GM21367 (cell line): ENCODE data around the gene MYH14.

Experiments used
- ATAC-seq: cut with Tn5 transposase; IDR thresholded peaks from one replicate; pipeline ENCODE4 v1.9.1; 2021; ENCODE audit not compliant: unreplicated experiment

The MYH14 gene

DNA sequence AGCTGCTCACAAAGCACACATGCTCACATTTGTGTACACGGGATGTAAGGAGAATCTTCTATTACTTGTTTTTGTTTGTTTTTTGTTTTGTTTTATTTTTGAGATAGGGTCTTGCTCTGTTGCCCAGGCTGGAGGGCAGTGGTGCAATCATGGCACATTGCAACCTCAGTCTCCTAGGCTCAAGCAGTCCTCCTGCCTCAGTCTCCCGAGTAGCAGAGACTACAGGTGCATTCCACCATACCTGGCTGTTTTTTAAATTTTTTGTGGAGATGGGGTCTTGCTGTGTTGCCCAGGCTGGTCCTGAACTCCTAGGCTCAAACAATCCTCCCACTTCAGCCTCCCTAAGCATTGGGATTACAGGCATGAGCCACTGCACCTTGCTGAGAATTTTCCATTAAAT lies 83.9 kb downstream of the MYH14 start:
- ATAC-seq: no peak

DNA sequence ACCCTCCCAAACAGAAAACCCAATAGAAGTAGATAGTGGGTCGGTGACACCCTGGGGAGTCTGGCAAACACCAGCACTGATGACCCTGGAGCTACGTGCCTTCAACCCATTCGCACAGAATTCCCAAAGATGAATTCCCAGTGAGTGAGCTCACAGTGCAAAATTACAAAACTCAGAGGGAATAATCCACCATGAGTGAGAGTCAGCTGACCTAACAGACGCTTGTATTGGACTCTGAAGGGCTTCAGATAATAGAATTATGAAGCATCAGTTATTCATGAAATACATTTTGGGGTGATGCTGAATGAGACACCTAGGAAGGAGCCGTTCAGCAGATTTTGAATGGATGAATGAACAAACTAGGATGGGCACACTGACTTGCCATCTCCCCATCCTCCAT lies 85.5 kb downstream of the MYH14 start:
- no peak for ATAC-seq

DNA sequence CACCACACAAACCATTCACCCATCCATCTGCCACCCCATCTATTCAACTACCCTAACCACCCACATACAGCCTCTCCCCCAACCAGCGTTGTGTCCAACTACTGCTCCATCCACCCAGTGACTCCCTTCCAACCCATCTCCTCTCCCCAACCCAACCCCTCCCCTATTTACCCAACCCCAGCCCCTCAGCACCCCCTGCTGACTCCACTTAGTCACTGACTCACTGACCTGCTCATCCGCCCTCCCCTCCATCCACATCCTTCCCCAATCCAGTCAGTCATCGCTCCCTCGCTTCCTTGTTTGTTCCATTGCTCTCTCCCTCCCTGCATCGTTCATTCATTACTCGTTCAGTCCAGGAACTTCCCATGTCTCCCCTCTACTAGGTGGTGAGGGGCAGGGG lies 86.6 kb downstream of the MYH14 start:
- ATAC-seq: no peak

DNA sequence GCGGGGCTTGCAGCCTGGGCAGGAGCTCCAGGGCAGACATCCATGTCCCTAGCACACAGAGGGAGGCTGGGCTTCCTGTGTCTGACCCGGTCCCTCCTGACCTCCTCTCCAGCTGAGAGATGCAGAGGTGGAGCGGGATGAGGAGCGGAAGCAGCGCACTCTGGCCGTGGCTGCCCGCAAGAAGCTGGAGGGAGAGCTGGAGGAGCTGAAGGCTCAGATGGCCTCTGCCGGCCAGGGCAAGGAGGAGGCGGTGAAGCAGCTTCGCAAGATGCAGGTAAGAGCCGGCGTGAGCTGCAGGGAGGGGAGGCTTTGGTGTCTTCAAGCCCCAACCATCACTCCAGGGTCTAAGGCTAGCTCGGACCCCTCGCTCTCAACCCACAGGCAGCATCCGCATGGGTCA lies 87.4 kb downstream of the MYH14 start:
- ATAC-seq: no peak

DNA sequence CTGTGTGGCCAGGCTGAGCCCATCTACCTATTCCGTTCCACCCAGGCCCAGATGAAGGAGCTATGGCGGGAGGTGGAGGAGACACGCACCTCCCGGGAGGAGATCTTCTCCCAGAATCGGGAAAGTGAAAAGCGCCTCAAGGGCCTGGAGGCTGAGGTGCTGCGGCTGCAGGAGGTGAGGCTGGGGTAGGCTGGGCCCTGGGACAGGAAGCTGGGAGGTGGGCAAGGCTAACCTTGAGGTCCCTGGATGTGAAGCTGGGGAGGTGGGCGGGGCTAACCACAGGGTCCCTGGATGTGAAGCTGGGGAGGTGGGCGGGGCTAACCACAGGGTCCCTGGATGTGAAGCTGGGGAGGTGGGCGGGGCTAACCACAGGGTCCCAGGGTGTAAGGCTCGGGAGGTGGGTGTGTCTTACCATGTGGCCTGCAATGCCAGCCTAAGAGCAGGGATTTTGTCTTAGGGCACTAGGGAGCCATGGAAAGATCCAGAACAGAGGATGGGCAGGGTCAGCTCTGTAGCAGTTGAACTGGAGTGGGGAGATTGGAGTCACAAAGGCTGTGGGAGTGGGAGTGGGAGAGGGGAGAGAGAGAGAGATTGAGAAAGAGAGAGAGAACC lies 88.9 kb downstream of the MYH14 start:
- ATAC-seq: no peak

DNA sequence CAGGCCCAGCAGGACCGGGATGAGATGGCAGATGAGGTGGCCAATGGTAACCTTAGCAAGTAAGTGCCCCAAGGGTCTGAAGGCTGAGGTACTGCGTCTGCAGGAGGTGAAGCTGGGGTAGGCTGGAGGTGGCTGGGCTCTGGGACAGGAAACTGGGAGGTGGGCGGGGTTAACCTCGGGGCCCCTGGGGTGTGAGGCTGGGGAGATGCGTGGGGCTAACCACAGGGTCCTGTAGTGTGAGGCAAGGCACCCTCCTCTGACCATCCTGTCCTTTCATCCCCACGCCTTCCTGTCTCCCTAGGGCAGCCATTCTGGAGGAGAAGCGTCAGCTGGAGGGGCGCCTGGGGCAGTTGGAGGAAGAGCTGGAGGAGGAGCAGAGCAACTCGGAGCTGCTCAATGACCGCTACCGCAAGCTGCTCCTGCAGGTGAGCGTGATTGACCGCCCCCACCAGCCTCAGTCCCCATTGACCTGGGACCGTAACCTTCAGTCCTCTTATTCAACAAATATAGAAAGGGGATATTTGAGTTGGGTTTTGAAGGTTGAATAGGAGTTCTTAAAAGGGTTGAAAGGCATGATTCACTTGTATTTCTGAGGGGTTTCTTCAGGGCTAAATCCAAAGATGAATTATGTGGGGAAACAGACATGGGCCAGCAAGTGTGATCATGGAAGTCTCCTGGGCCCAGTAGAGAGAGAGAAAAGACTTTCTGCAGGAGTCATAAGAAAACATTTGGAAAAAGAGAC lies 90.0 kb downstream of the MYH14 start:
- no peak for ATAC-seq

DNA sequence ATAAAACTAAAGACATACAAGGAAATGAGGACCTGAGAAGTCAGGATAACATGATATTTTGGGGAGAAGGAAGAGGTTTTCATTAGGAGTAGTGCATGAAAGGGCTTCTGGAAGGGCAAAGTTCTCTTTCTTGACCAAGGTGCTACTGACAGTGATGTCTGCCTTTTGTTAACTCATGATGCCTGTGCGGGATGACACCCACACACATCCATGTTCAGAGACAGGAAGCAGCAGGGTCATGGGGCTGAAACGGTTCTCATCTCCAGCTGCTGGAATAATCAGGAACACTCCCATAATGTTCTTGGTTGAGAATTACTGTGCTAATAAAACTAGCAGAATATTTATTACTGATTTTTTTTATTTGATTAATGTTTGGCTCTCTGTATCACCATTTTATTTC lies 96.6 kb downstream of the MYH14 start:
- no peak for ATAC-seq

DNA sequence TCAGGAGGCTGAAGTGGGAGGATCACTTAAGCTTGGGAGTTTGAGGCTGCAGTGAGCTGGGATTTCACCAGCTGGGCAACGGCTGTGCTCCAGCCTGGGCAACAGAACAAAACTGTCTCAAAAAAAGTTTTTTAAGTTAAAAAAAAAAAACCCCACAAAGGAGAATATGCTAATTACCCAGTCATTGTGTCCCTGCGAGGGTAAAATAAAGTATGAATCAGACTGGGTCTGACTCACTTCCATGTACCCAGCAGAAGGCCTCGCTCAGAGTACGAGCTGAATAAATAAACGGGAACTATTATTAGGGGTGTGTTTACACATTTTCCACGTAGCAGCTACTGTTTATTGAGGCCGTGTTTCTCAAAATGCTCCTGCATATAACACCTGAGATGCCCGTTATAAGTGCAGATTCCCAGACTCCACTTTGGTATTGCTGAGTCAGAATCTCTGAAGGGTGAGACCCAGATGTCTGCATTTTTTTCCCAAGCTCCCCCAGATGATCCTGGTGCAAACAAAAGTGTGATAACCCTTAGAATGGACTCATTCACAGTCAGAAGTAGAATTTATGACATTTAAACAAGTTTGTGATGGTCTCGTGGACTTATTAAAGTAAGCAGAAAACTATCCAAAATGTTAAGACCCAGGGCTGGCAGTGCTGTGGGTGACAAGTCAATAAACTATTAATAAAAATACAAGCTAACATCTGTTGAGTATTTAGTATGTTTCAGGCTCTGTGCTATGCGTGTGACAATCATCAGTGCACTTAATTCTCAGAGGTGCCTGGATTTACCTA lies 97.6 kb downstream of the MYH14 start:
- ATAC-seq: no peak

DNA sequence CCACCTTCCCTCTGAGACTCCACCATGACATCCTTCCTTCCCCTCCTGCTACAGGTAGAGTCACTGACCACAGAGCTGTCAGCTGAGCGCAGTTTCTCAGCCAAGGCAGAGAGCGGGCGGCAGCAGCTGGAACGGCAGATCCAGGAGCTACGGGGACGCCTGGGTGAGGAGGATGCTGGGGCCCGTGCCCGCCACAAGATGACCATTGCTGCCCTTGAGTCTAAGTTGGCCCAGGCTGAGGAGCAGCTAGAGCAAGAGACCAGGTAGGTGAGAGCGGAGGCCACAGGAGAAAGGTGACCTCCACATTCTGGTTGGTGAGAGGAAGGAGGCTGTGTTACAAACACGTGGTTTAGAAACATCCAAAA lies 98.2 kb downstream of the MYH14 start:
- ATAC-seq: no peak

DNA sequence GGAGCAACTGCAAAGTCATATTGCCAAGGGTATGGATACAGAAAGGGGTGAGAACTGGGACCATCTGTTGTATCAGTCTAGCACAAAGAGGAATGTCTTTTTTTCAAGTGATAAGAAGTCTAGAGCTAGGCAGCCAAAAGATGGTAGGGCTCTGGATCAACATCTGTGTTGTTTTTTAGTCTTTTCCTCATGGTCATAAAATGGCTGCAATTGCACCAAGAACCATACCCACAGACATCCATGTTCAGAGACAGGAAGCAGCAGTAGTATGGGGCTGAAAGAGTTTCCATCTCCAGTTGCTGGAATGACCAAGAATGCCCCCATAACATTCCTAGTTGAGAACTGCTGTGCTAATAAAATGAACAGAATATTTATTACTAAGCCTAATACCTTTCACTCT lies 100.1 kb downstream of the MYH14 start:
- ATAC-seq: no peak

DNA sequence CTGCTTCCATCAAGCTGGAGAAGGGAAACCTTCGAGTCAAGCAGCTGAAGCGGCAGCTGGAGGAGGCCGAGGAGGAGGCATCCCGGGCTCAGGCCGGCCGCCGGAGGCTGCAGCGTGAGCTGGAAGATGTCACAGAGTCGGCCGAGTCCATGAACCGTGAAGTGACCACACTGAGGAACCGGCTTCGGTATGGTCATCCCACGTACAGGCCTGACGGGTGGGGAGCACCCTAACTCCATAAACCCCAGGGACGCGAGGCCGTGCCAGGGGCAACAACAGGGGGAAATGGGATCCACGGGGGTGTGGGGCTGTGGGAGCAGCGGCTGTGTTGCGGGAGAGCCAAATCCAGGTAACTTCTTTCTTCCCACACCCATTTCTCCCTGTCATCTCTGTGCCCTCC lies 105.6 kb downstream of the MYH14 start:
- ATAC-seq: no peak

DNA sequence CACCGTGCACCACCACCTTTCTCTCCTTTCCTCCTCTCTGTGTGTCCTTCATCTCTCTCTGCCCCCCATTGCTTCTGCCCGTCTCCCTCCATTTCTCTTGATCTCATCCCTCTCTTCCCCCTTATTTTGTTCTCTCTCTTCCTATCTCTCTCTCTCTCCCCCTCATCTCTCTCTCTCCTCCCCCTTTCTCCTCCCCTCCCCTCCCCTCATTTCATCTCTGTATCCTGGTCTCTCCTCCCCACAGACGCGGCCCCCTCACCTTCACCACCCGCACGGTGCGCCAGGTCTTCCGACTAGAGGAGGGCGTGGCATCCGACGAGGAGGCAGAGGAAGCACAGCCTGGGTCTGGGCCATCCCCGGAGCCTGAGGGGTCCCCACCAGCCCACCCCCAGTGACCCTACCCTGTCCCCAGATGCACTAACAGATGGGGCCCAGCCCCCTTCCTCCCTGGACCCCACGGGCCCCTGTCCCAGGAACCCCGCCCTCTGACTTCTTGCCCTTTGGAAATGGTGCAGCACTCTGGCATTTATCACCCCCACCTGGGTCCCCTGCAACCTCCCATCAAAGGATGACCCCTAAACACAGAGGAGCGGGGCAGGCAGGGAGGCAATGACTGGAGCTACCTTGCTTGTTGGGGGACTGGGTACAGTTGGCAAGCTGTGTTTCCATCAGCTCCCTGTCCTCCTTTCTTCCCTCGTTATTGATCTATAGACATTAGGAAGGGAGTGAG lies 106.1 kb downstream of the MYH14 start:
- ATAC-seq: no peak

DNA sequence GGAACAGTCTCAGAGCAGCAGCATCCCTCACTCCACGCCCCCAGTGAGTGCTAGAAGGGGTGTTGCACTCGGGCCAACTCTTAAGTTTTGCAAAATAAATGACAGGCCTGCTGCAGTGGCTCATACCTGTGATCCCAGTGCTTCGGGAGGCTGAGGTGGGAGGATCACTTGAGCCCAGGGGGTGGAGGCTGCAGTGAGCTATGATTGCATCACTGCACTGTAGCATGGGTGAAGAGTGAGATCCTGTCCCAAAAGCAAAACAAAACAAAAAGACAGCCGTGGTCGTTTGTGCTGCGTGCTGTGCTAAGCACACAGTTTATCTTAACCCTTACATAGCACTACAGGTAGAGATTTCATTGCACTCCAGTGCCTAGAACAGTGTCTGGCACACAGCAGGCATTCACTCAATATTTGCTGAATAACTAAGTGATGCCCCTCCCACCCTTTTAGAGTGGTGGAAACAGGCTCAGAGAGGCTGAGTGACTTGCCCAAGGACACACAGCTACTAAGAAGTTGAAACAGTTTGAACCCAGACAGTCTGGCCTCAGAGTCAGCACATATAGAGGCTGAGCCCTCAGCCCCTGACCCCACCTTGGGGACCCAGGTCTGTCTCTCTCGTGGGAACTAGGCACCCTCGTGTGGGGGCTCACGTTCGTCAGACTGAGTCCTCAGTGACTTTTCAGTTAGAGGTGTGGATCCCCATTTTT lies 107.5 kb downstream of the MYH14 start:
- no peak for ATAC-seq

DNA sequence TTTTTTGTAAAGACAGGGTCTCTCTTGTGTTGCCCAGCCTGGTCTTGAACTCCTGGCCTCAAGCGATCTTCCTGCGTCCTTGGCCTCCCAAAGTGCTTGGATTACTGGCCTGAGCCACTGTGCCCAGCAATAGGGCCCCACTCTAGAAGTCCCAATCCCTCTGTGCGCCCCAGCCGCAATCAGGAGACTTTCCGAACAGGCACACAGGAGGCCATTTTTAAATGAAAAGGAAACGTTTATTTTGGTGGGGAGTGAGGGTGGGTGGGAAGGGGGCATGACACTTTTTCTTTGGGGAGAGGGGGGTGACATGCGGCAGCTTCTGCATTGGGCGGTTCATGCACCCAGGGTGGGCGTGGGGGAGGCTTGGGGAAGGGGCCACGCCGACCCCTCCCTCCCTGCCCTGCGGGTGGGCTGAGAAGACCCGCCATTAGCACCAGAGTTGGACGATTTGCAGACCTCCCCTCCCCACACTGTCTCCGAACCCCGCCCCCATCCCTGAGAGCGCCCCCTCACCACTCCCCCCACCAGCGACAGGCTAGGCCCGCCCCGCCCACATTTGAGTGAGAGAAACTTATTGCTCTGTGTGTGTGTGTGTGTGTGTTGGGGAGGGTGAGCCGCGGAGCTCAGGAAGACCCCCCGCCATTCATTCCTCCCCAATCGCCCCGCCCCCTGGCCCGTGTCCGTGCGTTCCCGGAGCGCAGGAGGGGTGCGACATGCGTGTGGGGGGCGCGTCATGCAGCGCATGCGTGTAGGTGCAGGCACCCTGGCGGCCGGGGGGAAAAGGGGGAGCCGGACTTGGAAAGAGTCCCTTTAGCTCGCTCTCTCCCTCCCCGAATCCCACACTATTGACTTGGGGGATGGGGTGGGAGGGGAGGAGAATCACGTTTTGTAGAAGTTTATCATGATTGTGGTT lies 108.6 kb downstream of the MYH14 start:
- ATAC-seq: no peak

DNA sequence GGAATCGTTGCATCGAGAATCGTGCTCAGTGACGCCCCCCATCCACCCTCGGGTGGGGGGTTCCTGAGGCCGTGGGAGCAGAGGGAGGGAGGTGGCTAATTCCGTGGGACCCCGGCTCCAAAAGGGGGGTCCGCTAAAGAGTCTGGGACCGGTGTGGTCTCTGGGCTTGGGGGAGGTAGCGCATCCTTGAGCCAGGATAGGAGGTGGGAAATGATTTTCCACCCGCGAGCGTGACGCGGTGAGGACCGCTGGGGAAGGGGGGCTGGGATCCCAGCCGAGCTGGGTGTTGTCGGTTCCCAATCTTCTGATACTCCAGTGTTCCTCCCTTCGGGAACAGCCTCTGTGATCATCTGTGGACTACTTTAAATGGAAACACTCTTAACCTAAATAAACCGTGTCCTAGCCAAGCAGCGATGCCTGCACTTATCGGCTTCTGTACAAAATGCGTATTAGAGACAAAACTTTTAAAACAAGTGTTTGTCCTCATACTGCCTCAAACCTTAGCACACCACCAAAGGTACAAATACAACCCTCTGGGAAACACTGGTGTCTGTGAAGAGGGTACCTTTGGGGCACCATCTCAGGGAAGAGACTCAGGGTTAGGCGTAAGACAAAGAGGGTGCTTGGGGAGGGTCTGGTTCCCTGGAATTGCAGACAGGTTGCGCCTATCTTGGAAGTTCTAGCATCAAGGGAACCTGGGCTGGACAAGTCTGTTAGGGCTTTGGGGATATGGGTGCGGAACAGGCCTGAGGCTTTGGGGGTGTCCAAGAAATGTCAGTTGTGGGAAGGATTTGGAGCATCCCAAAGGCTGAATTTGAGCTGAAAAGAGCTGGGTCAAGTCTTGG lies 109.8 kb downstream of the MYH14 start:
- ATAC-seq: no peak

DNA sequence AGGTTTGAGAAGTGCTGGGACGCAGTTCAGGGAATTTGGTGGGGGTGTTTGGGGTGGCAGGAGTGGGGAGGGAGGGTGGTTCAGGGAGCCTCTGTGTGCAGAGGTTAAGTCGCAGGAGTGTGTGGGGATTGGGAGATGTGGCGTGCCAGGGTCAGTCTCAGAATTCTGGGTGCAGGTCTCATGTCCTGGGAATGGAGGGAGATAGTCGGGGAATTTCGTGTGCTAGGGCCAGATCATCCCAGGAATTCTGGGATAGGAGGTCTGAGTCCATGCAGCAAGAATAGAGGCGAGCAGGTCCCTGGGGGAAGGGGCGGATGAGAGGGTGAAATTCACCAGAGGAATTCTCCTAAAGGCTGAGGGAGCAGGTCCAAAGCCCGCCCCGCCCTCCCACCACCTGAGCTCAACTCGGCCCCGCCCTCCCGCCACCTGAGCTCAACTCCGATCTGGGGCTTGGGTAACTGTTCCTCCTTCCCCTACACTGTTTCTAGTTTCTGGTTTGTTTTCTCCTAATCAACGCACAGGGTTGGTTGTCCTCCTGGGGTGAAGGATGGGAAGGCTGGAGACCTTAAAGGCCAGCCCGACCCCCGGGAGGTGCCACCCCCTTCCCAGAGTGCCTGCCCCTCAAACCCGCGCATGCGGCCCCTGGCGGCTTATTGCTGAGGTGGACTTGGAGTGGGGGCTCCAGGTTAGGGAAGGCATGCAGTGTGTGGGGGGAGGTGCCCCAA lies 110.6 kb downstream of the MYH14 start:
- ATAC-seq: no peak

DNA sequence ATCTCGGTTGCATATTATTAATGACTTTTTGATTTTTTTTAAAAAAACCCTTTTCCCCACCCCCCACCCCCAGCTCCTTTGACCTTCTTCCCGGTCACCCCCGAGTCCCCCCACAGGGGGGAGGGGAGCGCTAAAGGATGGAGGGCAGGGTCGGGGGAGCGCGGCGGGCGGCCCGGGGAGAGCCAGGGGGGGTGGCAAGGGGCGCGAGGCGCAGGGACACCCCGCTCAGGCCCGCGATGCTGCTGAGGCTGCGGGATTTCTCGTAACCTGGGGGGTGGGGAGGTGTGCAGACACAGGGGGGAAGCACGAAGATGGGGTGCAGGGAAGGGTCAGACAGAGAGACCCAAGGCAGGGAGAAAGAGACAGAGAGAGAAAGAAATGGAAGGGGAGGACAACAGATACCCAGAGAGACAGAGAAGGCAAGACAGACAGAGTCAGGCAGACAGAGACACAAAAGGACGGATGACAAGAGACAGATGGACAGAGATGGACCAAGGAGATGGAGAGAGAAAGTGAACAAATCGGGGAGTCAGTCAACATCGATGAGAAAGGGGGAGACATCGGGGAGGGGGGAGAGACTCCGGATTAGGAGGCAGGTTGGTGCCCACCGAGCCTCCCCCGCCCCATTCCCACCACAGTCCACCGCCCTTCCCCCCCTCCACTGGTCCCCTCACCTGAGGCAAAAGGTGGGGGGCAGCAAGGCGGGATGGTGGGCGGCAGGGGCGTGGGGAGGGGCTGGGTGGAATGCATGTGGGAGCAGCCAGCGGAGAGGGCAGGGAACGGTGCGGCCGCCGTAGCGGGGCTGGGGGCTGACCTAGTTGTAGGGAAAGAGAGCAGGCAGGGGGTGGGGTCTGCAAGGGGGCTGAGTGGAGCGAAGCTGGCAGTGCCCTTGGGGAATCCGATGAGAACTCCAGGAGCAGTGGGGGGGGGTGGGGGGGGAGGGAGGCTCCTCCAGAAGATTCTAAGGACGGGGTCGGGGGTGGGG lies 111.6 kb downstream of the MYH14 start:
- ATAC-seq: no peak
